LNCAP (cell line): ENCODE data around the gene RELA.

Source experiments
- TF ChIP-seq, protein P1 (sequence below): fragments of 450-650 bp; IDR thresholded peaks from 2 replicates; pipeline ENCODE4 v1.5.1; 2017; ENCODE audit warnings: mild to moderate bottlenecking

The RELA gene

DNA sequence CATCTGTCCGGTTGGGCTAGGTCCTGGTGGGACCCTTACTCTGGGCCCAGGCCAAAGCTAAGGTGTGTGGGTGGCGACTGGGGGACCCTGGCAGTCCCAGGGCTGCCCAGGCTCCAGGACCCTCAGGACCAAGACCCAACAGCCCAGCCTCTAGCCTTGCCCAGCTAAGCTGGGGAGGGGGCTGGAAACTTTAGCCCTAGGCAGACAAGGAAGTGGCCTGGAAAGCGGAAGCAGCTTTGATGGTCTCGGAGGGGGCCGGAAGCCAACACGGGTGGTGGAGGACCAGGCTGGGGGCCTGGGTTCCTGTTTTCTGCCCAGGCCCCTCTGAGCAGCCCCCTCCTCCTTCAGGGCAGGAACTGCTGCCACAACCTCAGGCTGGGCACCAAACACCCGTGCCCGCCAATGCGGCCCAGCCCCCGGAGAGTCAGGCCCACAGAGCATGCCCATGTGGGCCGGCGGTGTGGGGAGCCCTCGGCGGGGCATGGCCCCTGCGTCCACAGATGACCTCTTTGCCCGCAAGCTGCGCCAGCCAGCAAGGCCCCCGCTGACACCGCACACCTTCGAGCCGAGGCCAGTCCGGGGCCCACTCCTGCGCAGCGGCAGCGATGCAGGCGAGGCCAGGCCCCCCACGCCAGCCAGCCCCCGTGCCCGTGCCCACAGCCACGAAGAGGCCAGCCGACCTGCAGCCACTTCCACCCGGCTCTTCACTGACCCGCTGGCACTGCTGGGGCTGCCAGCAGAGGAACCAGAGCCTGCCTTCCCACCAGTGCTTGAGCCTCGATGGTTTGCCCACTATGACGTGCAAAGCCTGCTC lies 22.0 kb downstream of the RELA start:
- TF ChIP-seq, protein P1, sequence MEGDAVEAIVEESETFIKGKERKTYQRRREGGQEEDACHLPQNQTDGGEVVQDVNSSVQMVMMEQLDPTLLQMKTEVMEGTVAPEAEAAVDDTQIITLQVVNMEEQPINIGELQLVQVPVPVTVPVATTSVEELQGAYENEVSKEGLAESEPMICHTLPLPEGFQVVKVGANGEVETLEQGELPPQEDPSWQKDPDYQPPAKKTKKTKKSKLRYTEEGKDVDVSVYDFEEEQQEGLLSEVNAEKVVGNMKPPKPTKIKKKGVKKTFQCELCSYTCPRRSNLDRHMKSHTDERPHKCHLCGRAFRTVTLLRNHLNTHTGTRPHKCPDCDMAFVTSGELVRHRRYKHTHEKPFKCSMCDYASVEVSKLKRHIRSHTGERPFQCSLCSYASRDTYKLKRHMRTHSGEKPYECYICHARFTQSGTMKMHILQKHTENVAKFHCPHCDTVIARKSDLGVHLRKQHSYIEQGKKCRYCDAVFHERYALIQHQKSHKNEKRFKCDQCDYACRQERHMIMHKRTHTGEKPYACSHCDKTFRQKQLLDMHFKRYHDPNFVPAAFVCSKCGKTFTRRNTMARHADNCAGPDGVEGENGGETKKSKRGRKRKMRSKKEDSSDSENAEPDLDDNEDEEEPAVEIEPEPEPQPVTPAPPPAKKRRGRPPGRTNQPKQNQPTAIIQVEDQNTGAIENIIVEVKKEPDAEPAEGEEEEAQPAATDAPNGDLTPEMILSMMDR: no peak

DNA sequence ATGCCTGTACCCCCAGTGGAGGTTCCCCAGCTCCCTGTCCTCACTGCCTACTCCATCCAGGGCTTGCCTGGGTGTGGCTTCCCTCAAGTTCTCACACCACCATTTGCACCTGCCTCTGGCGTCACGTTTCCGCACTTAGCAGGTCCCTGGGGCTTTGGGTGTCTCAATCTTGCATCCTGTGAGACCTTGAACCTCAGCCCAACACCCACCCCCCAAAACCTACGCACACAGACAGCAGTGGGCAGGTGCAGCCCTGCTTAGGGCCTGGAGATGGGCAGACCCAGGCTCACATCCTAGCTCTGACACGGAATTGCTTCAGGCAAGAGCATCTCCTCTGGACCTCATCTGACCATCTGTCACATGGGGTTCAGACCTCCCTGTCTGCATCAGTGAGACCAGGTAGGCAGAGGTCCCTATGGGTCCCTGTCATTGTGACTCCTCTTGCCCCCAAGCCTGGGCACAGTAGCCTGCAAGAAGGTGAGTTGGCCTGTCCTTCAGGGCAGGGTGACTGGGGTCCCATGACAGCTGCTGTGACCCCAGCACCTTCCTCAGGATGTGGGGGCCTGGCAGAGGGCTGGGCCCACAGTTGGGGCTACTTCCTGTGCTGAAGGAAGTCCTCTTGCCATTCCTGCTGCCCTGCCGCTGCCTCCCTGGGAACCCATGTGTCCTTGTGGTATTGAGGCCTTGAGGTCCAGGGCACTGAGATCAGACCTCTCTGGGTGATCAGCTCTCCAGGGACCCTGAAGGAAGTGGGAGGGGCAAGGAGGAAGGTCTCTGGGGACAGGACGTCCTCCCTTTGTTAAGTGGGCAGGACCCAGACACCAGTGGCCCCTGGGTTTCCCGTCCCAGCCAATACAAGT lies 22.9 kb downstream of the RELA start:
- TF ChIP-seq, protein P1: no peak

GRCh38 chr11:65637794-65638419 lies 24.8 kb downstream of the RELA start, which contains the start of gene SIPA1:
TSS of gene SIPA1 (plus strand) at chr11:65638101. CDS start at chr11:65640922, 2,821 bp downstream.
- TF ChIP-seq, protein P1: peak; percentile 37

DNA sequence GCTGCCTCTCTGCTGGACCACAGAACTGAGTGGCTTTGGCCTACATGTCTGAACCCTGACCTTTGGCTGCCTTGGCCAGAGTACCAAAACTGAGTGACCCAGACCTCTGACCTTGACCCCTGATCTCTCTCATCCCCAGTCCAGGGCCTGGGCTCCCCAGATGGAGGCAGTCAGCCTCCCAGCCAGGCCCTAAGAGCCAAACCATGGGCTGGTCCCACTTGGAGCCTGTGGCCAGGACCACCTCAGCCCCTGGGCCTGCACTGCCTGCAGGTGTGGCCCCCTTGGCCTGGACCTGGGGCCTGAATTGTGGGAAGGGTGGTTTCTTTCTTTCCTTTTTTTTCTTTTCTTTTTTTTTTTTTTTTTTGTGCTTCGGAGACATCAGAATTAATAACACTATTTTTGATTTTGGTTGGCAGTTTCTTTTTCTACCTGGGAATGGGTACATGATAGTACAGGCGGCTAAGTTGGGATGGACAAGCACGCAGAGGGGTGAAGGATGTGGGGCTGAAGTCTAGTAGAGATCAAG lies 25.6 kb downstream of the RELA start:
- TF ChIP-seq, protein P1: no peak

DNA sequence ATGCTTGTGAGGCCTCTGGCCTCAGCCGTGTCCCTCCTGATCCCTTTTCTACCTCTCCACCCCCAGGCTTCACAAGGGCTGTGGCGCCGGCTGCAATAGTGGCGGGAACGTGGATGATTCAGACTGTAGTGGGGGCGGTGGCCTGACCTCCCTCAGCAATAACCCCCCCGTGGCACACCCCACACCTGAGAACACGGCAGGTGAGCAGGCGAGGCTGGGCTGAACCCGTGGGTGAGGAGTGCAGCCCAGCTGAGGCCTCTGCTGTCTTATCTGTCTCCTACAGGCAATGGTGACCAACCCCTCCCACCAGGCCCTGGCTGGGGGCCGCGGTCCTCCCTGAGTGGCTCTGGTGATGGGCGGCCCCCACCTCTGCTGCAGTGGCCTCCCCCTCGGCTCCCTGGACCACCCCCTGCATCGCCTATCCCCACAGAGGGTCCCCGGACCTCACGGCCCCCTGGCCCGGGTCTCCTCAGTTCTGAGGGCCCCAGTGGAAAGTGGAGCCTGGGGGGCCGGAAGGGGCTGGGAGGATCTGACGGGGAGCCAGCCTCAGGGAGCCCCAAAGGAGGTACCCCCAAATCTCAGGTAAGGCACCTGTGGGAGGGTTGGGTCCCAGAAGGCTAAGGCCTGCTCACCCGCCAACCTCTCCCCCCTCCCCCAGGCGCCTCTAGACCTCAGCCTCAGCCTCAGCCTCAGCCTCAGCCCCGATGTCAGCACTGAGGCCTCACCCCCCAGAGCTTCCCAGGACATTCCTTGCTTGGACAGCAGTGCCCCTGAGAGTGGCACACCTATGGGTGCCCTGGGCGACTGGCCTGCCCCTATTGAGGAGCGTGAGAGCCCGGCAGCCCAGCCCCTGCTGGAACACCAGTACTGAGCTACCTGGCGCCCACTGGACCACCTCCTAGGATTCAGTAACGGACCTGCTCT lies 26.3 kb downstream of the RELA start:
- TF ChIP-seq, protein P1: no peak

GRCh38 chr11:65634905-65635731 lies 27.6 kb downstream of the RELA start:
- TF ChIP-seq, protein P1: no peak
